Thyroid gland (tissue), 4 donors: Measurements from ENCODE around the gene MAP4K1. TPM values are rescaled to one million over a fixed set of nuclear protein-coding genes. Genes with fewer than 3 reads are reported as not detected.

Experiments
- DNase-seq, 2 donors: peaks; one replicate each; pipeline ENCODE4 v3.0.0-alpha.2; 2019
- H3K27ac ChIP-seq, 3 donors: fragments of 200-600 bp; sonication (generic); 1 replicate in 2 of 3; 2 replicates in 1 of 3; pipeline ENCODE4 v1.5.1; 2016 to 2019; ENCODE audit warnings: mild to moderate bottlenecking in 1 of 3, moderate library complexity in 1 of 3
- H3K27me3 ChIP-seq: fragments of 200-600 bp; sonication (generic); one replicate; pipeline ENCODE4 v1.5.1; 2019
- H3K36me3 ChIP-seq, 2 donors: fragments of 200-600 bp; sonication (generic); one replicate each; pipeline ENCODE4 v1.5.1; 2016 to 2019
- H3K4me1 ChIP-seq, 2 donors: fragments of 200-600 bp; sonication (generic); one replicate each; pipeline ENCODE4 v1.5.1; 2017 to 2019
- H3K4me3 ChIP-seq, 3 donors: fragments of 200-600 bp; sonication (generic); replicated peaks in 1 of 3; 1 replicate in 2 of 3; 2 replicates in 1 of 3; pipeline ENCODE4 v1.5.1; 2016; ENCODE audit warnings: mild to moderate bottlenecking in 1 of 3
- H3K9me3 ChIP-seq: fragments of 200-600 bp; sonication (generic); one replicate; pipeline ENCODE4 v1.5.1; 2017
- POLR2A ChIP-seq, 2 donors: fragments of 450-650 bp; IDR thresholded peaks; one replicate each; pipeline ENCODE4 v1.6.1; 2017; ENCODE audit warnings: antibody characterized with exemption in 2 of 2, mild to moderate bottlenecking in 2 of 2, moderate library complexity in 1 of 2
- WGBS, 2 donors: methylation state at CpG; one replicate each; pipeline ENCODE4 v1.1.5; 2017; 5-methylcytosine and 5-hydroxymethylcytosine counted together
- intact Hi-C: fragments of 100-400 bp; cut with DNase I; formaldehyde crosslinking; loops from one replicate; pipeline ENCODE4 v1.15.1; 2023
- total RNA-seq, 4 donors: library from RNA; depleted of rRNA; stranded (reverse); fragments of >200 nt; gene quantifications; one replicate each; pipeline ENCODE4 v1.2.3, GENCODE V29; 2016
- TF ChIP-seq, protein P1 (sequence below), 6 experiments: fragments of 200-600 bp in 3 of 6; fragments of 450-650 bp in 3 of 6; sonication (generic) in 3 of 6; IDR thresholded peaks; one replicate each; pipeline ENCODE4 v1.5.1; 2016 to 2019; ENCODE audit warnings: antibody characterized with exemption in 6 of 6, mild to moderate bottlenecking in 2 of 6, inconsistent platforms in 1 of 6, moderate library complexity in 1 of 6

The MAP4K1 gene
- total RNA-seq, 4 donors from 2014 or later, result 0.83 to 9.7 (median 2.2) TPM

DNA sequence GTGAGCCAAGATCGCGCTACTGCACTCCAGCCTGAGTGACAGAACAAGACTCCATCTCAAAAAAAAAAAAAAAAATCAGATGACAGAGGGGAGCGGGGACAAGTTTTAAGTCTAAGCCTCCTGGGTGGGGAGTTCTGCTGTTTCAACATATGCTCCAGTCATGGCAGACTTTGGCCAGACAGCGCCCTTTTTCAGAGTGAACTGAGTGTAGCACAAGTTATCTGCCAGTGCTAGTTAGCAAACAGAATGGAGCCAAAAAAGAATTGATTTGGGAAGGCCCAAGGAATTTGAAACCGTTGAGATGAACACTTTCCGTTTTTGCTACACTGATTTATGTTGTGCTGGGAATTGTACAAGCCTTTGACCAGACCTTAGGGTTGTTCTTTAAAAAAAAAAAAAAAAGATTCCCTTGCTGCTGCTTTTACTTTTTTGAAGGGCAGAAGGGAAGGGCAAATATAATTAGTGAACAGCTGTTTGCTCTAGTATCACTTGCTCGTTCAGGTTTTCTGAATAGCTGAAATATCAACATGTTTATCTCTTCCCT, 35.3 kb upstream of the MAP4K1 start:
- Histone ChIP-seq H3K27ac (peak overlapping the region; percentile 96 to 97 (median 97)), H3K4me3 (no peak overlapping the region), H3K9me3 (no peaks in the 10 kb centered on the region), H3K27me3 (no peaks in the 10 kb centered on the region), H3K36me3 (no peaks in the 10 kb centered on the region), H3K4me1 (peaks cover 83 to 88% of the 10 kb centered on the region in 2 donors)
- intact Hi-C loops, result loop anchor here (5.0 kb wide), 1 partner anchor 34 kb away; no protein-coding TSS in a partner anchor
- no peak for DNase-seq
- no peak for TF ChIP-seq POLR2A (IDR thresholded peaks at IDR 0.05)
- TF ChIP-seq, protein P1, sequence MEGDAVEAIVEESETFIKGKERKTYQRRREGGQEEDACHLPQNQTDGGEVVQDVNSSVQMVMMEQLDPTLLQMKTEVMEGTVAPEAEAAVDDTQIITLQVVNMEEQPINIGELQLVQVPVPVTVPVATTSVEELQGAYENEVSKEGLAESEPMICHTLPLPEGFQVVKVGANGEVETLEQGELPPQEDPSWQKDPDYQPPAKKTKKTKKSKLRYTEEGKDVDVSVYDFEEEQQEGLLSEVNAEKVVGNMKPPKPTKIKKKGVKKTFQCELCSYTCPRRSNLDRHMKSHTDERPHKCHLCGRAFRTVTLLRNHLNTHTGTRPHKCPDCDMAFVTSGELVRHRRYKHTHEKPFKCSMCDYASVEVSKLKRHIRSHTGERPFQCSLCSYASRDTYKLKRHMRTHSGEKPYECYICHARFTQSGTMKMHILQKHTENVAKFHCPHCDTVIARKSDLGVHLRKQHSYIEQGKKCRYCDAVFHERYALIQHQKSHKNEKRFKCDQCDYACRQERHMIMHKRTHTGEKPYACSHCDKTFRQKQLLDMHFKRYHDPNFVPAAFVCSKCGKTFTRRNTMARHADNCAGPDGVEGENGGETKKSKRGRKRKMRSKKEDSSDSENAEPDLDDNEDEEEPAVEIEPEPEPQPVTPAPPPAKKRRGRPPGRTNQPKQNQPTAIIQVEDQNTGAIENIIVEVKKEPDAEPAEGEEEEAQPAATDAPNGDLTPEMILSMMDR (IDR thresholded peaks at IDR 0.05), result no peak
- WGBS, 2 donors, result 47 to 58% methylated on average over 7 of the region's 7 CpGs

DNA sequence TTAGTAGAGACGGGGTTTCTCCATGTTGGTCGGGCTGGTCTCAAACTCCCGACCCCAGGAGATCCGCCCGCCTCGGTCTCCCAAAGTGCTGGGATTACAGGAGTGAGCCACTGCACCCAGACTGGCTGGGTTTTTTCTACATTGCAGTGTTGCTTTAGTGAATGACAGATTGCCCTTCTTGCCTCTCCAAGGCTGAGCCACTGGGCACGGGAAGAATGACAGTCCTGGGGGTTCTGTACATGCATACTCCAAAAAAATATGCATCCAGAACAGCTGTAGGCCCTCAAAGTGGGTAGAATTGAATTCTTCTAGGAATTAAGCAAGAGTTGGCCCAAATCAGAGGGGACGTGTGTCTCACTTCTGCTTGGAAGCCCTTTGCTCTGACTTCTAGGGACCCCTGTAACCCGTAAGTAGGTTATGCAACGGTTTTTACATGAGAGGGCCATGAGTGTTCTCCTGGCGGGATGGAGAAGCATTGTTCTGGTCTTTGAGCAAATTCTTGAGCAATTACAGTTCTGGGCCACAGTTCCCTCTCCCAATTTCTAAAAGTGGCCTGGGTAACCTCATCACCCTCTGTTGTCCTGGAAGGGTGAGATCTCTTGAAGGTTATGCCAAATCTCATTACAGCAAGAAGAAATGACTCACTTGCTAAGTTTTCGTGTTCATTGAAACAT, 33.3 kb upstream of the MAP4K1 start:
- TF ChIP-seq POLR2A (IDR thresholded peaks at IDR 0.05), result no peak
- TF ChIP-seq, protein P1 (IDR thresholded peaks at IDR 0.05), result peak in 2 of 6 experiments; percentile 21 to 33
- no peaks in the 10 kb centered on the region for H3K9me3 ChIP-seq
- H3K4me1 ChIP-seq, result peaks cover 65 to 71% of the 10 kb centered on the region in 2 donors
- DNase-seq, result peak in 1 of 2 donors; percentile 44
- 45 to 60% methylated on average over 12 of the region's 12 CpGs for WGBS, 2 donors
- no peaks in the 10 kb centered on the region for H3K27me3 ChIP-seq
- peak overlapping the region in 1 of 3 donors; percentile 99 for H3K4me3 ChIP-seq
- H3K36me3 ChIP-seq, result no peaks in the 10 kb centered on the region
- peak overlapping the region; percentile 96 to 97 (median 97) for H3K27ac ChIP-seq
- intact Hi-C loops, result loop anchor here (5.0 kb wide), 1 partner anchor 36 kb away; no protein-coding TSS in a partner anchor

DNA sequence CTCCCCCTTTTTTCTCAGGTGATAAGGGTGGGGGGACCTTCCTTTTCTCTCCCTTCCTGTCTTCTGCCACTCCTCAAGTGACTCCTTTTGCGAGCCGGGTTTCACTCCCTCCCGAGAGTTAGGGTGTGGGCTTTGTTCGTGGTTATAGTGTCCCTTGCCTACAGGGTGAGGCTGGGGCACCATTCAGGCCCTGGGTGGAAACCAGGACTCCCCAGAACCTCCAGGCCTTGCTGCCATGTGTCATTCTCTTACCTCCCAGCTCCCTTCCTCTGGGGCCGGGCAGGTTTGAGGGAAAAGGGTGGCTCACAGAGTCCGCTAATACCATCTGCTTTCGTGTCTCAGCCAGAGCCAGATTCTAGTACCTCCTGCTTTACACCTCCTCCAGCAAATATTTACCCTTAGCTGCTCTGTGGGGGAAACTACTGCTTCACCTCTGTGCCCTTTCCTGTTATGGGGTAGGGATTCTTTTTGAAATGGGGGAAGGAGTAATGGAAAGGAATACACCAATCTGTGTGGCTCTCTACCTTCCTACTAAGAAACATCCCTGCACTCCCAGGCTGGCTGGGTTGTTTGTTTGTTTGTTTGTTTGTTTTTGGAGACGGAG, 32.5 kb upstream of the MAP4K1 start:
- no peaks in the 10 kb centered on the region for H3K36me3 ChIP-seq
- peaks cover 57 to 63% of the 10 kb centered on the region in 2 donors for H3K4me1 ChIP-seq
- no peak for DNase-seq
- H3K27ac ChIP-seq, result peak overlapping the region; percentile 96 to 97 (median 97)
- no peaks in the 10 kb centered on the region for H3K9me3 ChIP-seq
- no peak for TF ChIP-seq POLR2A (IDR thresholded peaks at IDR 0.05)
- TF ChIP-seq, protein P1 (IDR thresholded peaks at IDR 0.05), result no peak
- no peaks in the 10 kb centered on the region for H3K27me3 ChIP-seq
- peak overlapping the region in 2 of 3 donors; percentile 4 to 99 for H3K4me3 ChIP-seq
- intact Hi-C loops, result loop anchor here (5.0 kb wide), 1 partner anchor 37 kb away; no protein-coding TSS in a partner anchor
- WGBS, 2 donors, result 25 to 37% methylated on average over 8 of the region's 8 CpGs

DNA sequence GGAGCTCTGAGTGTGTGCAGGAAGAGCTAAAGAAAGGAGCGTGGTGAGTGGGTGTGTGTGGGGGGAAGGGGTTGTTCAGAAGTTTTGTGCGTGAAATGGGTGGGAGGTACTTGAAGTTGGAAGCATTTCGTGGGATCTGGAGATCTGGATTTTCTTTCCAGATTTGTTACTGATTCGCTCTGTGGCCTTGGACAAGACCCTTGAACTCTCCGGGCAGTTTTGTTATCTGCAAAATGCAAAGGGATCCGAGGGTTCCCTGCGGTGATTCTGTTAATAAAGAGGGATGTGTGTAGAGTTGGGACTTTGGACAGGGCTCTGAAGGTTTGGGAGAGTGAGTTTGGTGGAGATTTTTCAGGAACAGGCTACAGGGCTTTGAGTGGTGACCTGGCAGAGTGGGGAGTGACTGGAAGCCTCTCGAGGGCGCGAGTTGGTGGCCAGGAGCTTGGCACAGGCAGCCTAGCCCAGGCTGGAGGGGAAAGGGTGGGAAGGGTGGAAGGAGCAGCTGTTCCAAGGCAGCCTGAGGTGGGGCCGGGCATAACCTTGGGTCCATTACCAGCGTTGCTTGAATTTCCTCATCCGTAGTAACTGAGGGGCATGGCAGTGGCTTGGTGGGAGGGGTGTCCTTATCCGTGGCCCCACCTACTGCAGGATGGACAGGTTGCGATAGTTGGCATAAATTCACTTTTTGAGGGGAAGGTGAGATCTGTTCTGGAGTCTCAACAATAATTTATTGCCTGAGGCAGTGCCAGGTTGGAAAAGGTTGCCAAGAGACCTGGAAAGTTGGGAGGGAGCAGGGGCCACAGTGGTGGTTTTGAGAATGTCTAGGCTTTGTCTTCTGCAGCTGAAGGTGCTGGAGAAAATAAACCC, 31.8 kb upstream of the MAP4K1 start:
- no peaks in the 10 kb centered on the region for H3K36me3 ChIP-seq
- no peaks in the 10 kb centered on the region for H3K27me3 ChIP-seq
- TF ChIP-seq POLR2A (IDR thresholded peaks at IDR 0.05), result peak; percentile 4 to 80
- TF ChIP-seq, protein P1 (IDR thresholded peaks at IDR 0.05), result no peak
- H3K9me3 ChIP-seq, result no peaks in the 10 kb centered on the region
- peak overlapping the region; percentile 85 to 99 (median 99) for H3K4me3 ChIP-seq
- peaks cover 50 to 56% of the 10 kb centered on the region in 2 donors for H3K4me1 ChIP-seq
- H3K27ac ChIP-seq, result peak overlapping the region; percentile 96 to 97 (median 97)
- 6 to 10% methylated on average over 14 to 15 of the region's 15 CpGs for WGBS, 2 donors
- peak; percentile 81 to 84 for DNase-seq
- intact Hi-C loops, result loop anchor here (5.0 kb wide), 2 partner anchors 38 to 83 kb away; no protein-coding TSS in a partner anchor
